ENCODE results near the gene FBLN1. TPM values are rescaled to one million over a fixed set of nuclear protein-coding genes. Genes with fewer than 3 reads are reported as not detected.
A peak's percentile ranks its signal among the peaks of the same experiment; 100 is the strongest.

Gene FBLN1
- total and polyA plus RNA-seq, 2 of the 13 experiments (the other 11 are each of a cell fraction or from before 2014, with no cell fraction given) = 37.3 to 103 TPM

DNA sequence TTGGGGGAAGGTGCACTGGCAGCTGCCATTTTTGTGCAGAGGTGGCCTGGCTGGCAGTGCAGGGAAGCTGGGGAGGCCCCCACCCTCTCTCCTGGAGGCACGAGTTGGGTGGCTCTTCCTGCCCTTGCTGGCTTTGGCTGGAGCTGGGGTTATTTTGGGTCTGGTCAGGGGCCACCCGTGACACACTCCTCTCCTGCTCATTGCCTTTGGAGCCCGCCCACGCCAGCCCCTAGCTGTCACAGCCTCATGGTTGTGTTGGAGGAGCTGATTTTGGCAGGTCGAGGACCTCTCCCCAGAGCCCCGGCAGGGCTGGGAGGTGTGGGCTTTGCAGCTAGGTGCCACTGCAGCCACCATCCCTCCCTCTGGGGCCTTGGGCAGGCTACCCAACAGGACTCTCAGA lies 21.5 kb downstream of the FBLN1 start:
- TF ChIP-seq AGO2 (optimal IDR thresholded peaks at IDR 0.05; ENCODE audit: low read depth, low read length) = peak; percentile 25
- no peak for TF ChIP-seq ZIK1 (CRISPR knock-in tag; IDR thresholded peaks at IDR 0.05; ENCODE audit: borderline replicate concordance, low read depth)
- intact Hi-C loops (cut with micrococcal nuclease; ENCODE audit: unreplicated experiment) (no loop called here), in situ Hi-C loops (cut with HindIII; ENCODE audit: extremely low pct_ligation_motif_present, low pct_unique_long_range_greater_than_20kb) (no loop called here)
- BruUV-seq (replicated peaks) = no TSS peak
- Histone ChIP-seq H3K27me3 (ENCODE audit: control insufficient read depth in 1 of 2, insufficient read depth in 2 of 2, low read length in 2 of 2) (no peaks in the 10 kb centered on the region), H2AFZ (ENCODE audit: low read length) (no peak overlapping the region), H3K4me2 (ENCODE audit: low read depth, low read length) (no peak overlapping the region), H3K36me3 (replicated peaks in 1 of 2; ENCODE audit: control insufficient read depth in 1 of 2, insufficient read depth in 2 of 2, low read length in 2 of 2) (peaks cover 27 to 57% of the 10 kb centered on the region in 2 experiments; a peak in 4 of 5 replicates), H3K27ac (ENCODE audit: extremely low read length, insufficient read depth, low read length) (no peak overlapping the region), H3K4me1 (ENCODE audit: insufficient read depth, low read length) (no peaks in the 10 kb centered on the region), H3K79me2 (ENCODE audit: insufficient read depth, low read length) (no peaks in the 10 kb centered on the region), H3K4me3 (replicated peaks in 1 of 3; ENCODE audit: insufficient read depth in 1 of 3, low read depth in 2 of 3, low read length in 3 of 3) (no peak overlapping the region), H3K9ac (ENCODE audit: insufficient read depth, low read depth, low read length) (no peak overlapping the region), H3K9me3 (ENCODE audit: low read length) (no peaks in the 10 kb centered on the region), H4K20me1 (ENCODE audit: insufficient read depth, low read length) (no peaks in the 10 kb centered on the region)
- no CpG with 5 or more reads among the region's 6 CpGs for WGBS (ENCODE audit: low lambda C conversion rate)
- FAIRE-seq (no peak), DNase-seq (ENCODE audit: low spot score) (no peak), ATAC-seq (no peak)
- ChIA-PET POLR2A (no interaction called here), CTCF (ENCODE audit: low intra/inter-chr PET ratio, low total read pairs) (no interaction called here)

- CTCF ChIA-PET (ENCODE audit: low intra/inter-chr PET ratio, low total read pairs) = no interaction called here
- no peaks in the 10 kb centered on the region for H4K20me1 ChIP-seq (ENCODE audit: insufficient read depth, low read length)
- TF ChIP-seq, protein P1, sequence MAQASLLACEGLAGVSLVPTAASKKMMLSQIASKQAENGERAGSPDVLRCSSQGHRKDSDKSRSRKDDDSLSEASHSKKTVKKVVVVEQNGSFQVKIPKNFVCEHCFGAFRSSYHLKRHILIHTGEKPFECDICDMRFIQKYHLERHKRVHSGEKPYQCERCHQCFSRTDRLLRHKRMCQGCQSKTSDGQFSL (CRISPR knock-in tag; IDR thresholded peaks at IDR 0.05) = no peak
- TF ChIP-seq, protein P2, sequence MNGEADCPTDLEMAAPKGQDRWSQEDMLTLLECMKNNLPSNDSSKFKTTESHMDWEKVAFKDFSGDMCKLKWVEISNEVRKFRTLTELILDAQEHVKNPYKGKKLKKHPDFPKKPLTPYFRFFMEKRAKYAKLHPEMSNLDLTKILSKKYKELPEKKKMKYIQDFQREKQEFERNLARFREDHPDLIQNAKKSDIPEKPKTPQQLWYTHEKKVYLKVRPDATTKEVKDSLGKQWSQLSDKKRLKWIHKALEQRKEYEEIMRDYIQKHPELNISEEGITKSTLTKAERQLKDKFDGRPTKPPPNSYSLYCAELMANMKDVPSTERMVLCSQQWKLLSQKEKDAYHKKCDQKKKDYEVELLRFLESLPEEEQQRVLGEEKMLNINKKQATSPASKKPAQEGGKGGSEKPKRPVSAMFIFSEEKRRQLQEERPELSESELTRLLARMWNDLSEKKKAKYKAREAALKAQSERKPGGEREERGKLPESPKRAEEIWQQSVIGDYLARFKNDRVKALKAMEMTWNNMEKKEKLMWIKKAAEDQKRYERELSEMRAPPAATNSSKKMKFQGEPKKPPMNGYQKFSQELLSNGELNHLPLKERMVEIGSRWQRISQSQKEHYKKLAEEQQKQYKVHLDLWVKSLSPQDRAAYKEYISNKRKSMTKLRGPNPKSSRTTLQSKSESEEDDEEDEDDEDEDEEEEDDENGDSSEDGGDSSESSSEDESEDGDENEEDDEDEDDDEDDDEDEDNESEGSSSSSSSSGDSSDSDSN (CRISPR knock-in tag; IDR thresholded peaks at IDR 0.05) = no peak
- TF ChIP-seq ZNF724P (CRISPR knock-in tag; IDR thresholded peaks at IDR 0.05; ENCODE audit: borderline replicate concordance) (no peak), KDM1A (CRISPR knock-in tag; IDR thresholded peaks at IDR 0.05) (no peak), U2AF2 (IDR thresholded peaks at IDR 0.05; ENCODE audit: low read depth, low read length) (no peak), RFX5 (IDR thresholded peaks at IDR 0.05; ENCODE audit: low read depth, low read length) (no peak), EHMT2 (IDR thresholded peaks at IDR 0.05; ENCODE audit: borderline replicate concordance, low read depth, low read length) (no peak), PAXIP1 (CRISPR knock-in tag; conservative IDR thresholded peaks at IDR 0.05) (no peak), ZNF557 (CRISPR knock-in tag; IDR thresholded peaks at IDR 0.05) (no peak)
These were observed 22.3 kb downstream of the FBLN1 start for GRCh38 chr22:45524966-45525365.

More at GRCh38 chr22:45524966-45525365, 22.3 kb downstream of the FBLN1 start:
- POLR2A ChIA-PET = no interaction called here
- no peak overlapping the region for H2AFZ ChIP-seq (ENCODE audit: low read length)
- no peak overlapping the region for H3K27ac ChIP-seq (ENCODE audit: extremely low read length, insufficient read depth, low read length)
- ATAC-seq = no peak
- H3K4me3 ChIP-seq (replicated peaks in 1 of 3; ENCODE audit: insufficient read depth in 1 of 3, low read depth in 2 of 3, low read length in 3 of 3) = no peak overlapping the region
- DNase-seq (ENCODE audit: low spot score) = no peak
- no peak overlapping the region for H3K4me2 ChIP-seq (ENCODE audit: low read depth, low read length)
- no peak overlapping the region for H3K9ac ChIP-seq (ENCODE audit: insufficient read depth, low read depth, low read length)
- no peak for FAIRE-seq
- in situ Hi-C loops (cut with HindIII; ENCODE audit: extremely low pct_ligation_motif_present, low pct_unique_long_range_greater_than_20kb) = no loop called here
- no peaks in the 10 kb centered on the region for H3K4me1 ChIP-seq (ENCODE audit: insufficient read depth, low read length)
- intact Hi-C loops (cut with micrococcal nuclease; ENCODE audit: unreplicated experiment) = no loop called here
- H3K27me3 ChIP-seq (ENCODE audit: control insufficient read depth in 1 of 2, insufficient read depth in 2 of 2, low read length in 2 of 2) = no peaks in the 10 kb centered on the region
- BruUV-seq (replicated peaks) = no TSS peak
- no peaks in the 10 kb centered on the region for H3K79me2 ChIP-seq (ENCODE audit: insufficient read depth, low read length)
- no peaks in the 10 kb centered on the region for H3K9me3 ChIP-seq (ENCODE audit: low read length)
- H3K36me3 ChIP-seq (replicated peaks in 1 of 2; ENCODE audit: control insufficient read depth in 1 of 2, insufficient read depth in 2 of 2, low read length in 2 of 2) = peaks cover 27 to 59% of the 10 kb centered on the region in 2 experiments; a peak in 4 of 5 replicates
- WGBS (ENCODE audit: low lambda C conversion rate) = 96% methylated on average over 5 of the region's 5 CpGs

All from HepG2 (cell line).